Neural progenitor cell (in vitro differentiated cells): ENCODE measurements around the gene MSH3. TPM values are rescaled to one million over a fixed set of nuclear protein-coding genes. Genes with fewer than 3 reads are reported as not detected.

Experiments
- DNase-seq: peaks from one replicate; pipeline ENCODE4 v3.0.0-alpha.2; 2016; ENCODE audit warnings: low spot score
- H2AFZ ChIP-seq: fragments of 200-600 bp; sonication (generic); replicated peaks from 2 replicates; pipeline ENCODE4 v1.6.1; 2016; ENCODE audit warnings: antibody characterized with exemption
- H3F3A ChIP-seq: fragments of 200-600 bp; sonication (generic); 2 replicates; pipeline ENCODE4 v1.6.1; 2016; ENCODE audit warnings: antibody characterized with exemption, low read depth
- H3K27ac ChIP-seq: fragments of 200-600 bp; sonication (generic); 2 replicates; pipeline ENCODE4 v1.5.1; 2016; ENCODE audit warnings: mild to moderate bottlenecking
- H3K27me3 ChIP-seq: fragments of 200-600 bp; sonication (generic); 2 replicates; pipeline ENCODE4 v1.6.1; 2016; ENCODE audit warnings: mild to moderate bottlenecking, moderate library complexity
- H3K36me3 ChIP-seq: fragments of 200-600 bp; sonication (generic); 2 replicates; pipeline ENCODE4 v1.5.1; 2016
- H3K4me1 ChIP-seq: fragments of 200-600 bp; sonication (generic); 2 replicates; pipeline ENCODE4 v1.6.1; 2016; ENCODE audit warnings: mixed run types
- H3K4me2 ChIP-seq: fragments of 200-600 bp; sonication (generic); 2 replicates; pipeline ENCODE4 v1.6.1; 2016
- H3K4me3 ChIP-seq: fragments of 200-600 bp; sonication (generic); 2 replicates; pipeline ENCODE4 v1.5.1; 2016
- H3K79me2 ChIP-seq: fragments of 200-600 bp; sonication (generic); 2 replicates; pipeline ENCODE4 v1.6.1; 2016; ENCODE audit warnings: low read depth
- H3K9ac ChIP-seq: fragments of 200-600 bp; sonication (generic); 2 replicates; pipeline ENCODE4 v1.6.1; 2016
- H3K9me3 ChIP-seq: fragments of 200-600 bp; sonication (generic); 2 replicates; pipeline ENCODE4 v1.5.1; 2016; ENCODE audit warnings: low read depth
- H4K20me1 ChIP-seq: fragments of 200-600 bp; sonication (generic); 2 replicates; pipeline ENCODE4 v1.6.1; 2016; ENCODE audit warnings: low read depth
- H3K27ac Mint-ChIP-seq: 3 replicates; pipeline ENCODE4 v1.8.0; 2021; ENCODE audit warnings: mixed read lengths
- H3K27me3 Mint-ChIP-seq: 2 replicates; pipeline ENCODE4 v1.8.0; 2022; ENCODE audit warnings: low read depth, mild to moderate bottlenecking, inconsistent platforms, moderate library complexity, mixed read lengths; ENCODE audit not compliant: insufficient read depth
- H3K36me3 Mint-ChIP-seq: 3 replicates; pipeline ENCODE4 v1.8.0; 2021; ENCODE audit warnings: mixed read lengths
- H3K4me1 Mint-ChIP-seq: 3 replicates; pipeline ENCODE4 v1.8.0; 2021; ENCODE audit warnings: mixed read lengths
- H3K4me3 Mint-ChIP-seq: 3 replicates; pipeline ENCODE4 v1.8.0; 2021; ENCODE audit warnings: mild to moderate bottlenecking, moderate library complexity, mixed read lengths
- H3K9me3 Mint-ChIP-seq: 3 replicates; pipeline ENCODE4 v1.8.0; 2020; ENCODE audit warnings: mixed read lengths
- CTCF ChIP-seq: fragments of 200-600 bp; sonication (generic); IDR thresholded peaks from 2 replicates; pipeline ENCODE4 v1.5.1; 2017; ENCODE audit warnings: antibody characterized with exemption, mild to moderate bottlenecking
- EZH2 ChIP-seq: fragments of 200-600 bp; sonication (generic); IDR thresholded peaks from 2 replicates; pipeline ENCODE4 v1.6.1; 2017; ENCODE audit warnings: antibody characterized with exemption, mild to moderate bottlenecking, moderate library complexity
- EZH2phosphoT487 ChIP-seq: fragments of 200-600 bp; sonication (generic); IDR thresholded peaks from 2 replicates; pipeline ENCODE4 v1.6.1; 2017; ENCODE audit warnings: antibody characterized with exemption
- total RNA-seq: library from RNA; depleted of rRNA; stranded (reverse); fragments of >200 nt; gene quantifications from 2 replicates; pipeline ENCODE4 v1.2.3, GENCODE V29; 2015; ENCODE audit warnings: low replicate concordance

Gene MSH3
- total RNA-seq, 1 donor from 2014 or later: 26.1 TPM

- Histone ChIP-seq H3K36me3 (peaks cover 22% of the 10 kb centered on the region), H3K79me2 (peaks cover 4% of the 10 kb centered on the region), H3K4me3 (no peak overlapping the region), H3K27ac (no peak overlapping the region), H3K9me3 (no peaks in the 10 kb centered on the region), H3F3A (peaks cover 2% of the 10 kb centered on the region), H3K27me3 (no peaks in the 10 kb centered on the region), H2AFZ (no peak overlapping the region), H3K4me2 (no peak overlapping the region), H3K9ac (no peak overlapping the region), H3K4me1 (no peaks in the 10 kb centered on the region), H4K20me1 (no peaks in the 10 kb centered on the region)
- Mint-ChIP-seq H3K4me3 (no peak overlapping the region), H3K27ac (no peak overlapping the region), H3K9me3 (peaks cover 6% of the 10 kb centered on the region), H3K36me3 (peaks cover 55% of the 10 kb centered on the region), H3K27me3 (no peaks in the 10 kb centered on the region), H3K4me1 (no peaks in the 10 kb centered on the region)
- no peak for TF ChIP-seq EZH2phosphoT487
- no peak for TF ChIP-seq EZH2
- no peak for TF ChIP-seq CTCF
- DNase-seq: no peak
These were observed 7.5 kb upstream of the MSH3 start for GRCh38 chr5:80646926-80647325.

GRCh38 chr5:80653502-80653901 lies 950 bp upstream of the MSH3 start:
- Histone ChIP-seq H4K20me1 (peaks cover 17% of the 10 kb centered on the region), H3K27ac (no peak overlapping the region), H3K4me3 (peak overlapping the region; percentile 96), H3K9me3 (no peaks in the 10 kb centered on the region), H3F3A (peaks cover 3% of the 10 kb centered on the region), H3K9ac (peak overlapping the region; percentile 73), H3K4me2 (peak overlapping the region; percentile 98), H3K36me3 (peaks cover 15% of the 10 kb centered on the region), H3K79me2 (peaks cover 24% of the 10 kb centered on the region), H3K4me1 (peaks cover 23% of the 10 kb centered on the region), H3K27me3 (no peaks in the 10 kb centered on the region), H2AFZ (no peak overlapping the region)
- no peak for DNase-seq
- Mint-ChIP-seq H3K4me3 (peak overlapping the region; percentile 86), H3K4me1 (peaks cover 26% of the 10 kb centered on the region), H3K27ac (no peak overlapping the region), H3K36me3 (peaks cover 19% of the 10 kb centered on the region), H3K27me3 (peaks cover 6% of the 10 kb centered on the region), H3K9me3 (no peaks in the 10 kb centered on the region)
- TF ChIP-seq EZH2phosphoT487 (no peak), CTCF (no peak)

- Histone ChIP-seq H3F3A (peaks cover 3% of the 10 kb centered on the region), H3K9me3 (no peaks in the 10 kb centered on the region), H3K4me2 (peak overlapping the region; percentile 98), H3K36me3 (peaks cover 11% of the 10 kb centered on the region), H3K79me2 (peaks cover 21% of the 10 kb centered on the region), H3K4me3 (peak overlapping the region; percentile 96), H3K4me1 (peaks cover 23% of the 10 kb centered on the region), H3K27ac (no peak overlapping the region), H2AFZ (peak overlapping the region; percentile 27), H3K9ac (peak overlapping the region; percentile 73), H3K27me3 (no peaks in the 10 kb centered on the region), H4K20me1 (peaks cover 17% of the 10 kb centered on the region)
- no peaks in the 10 kb centered on the region for H3K9me3 Mint-ChIP-seq
- DNase-seq: peak; percentile 35
- H3K36me3 Mint-ChIP-seq: peaks cover 18% of the 10 kb centered on the region
- TF ChIP-seq EZH2 (no peak), CTCF (no peak), EZH2phosphoT487 (no peak)
- peak overlapping the region; percentile 86 for H3K4me3 Mint-ChIP-seq
- H3K27ac Mint-ChIP-seq: no peak overlapping the region
- H3K27me3 Mint-ChIP-seq: peaks cover 6% of the 10 kb centered on the region
- peaks cover 26% of the 10 kb centered on the region for H3K4me1 Mint-ChIP-seq
These were observed 430 bp upstream of the MSH3 start for GRCh38 chr5:80654054-80654390.
